Right ventricle myocardium inferior (tissue), 1 donor: ENCODE measurements around the gene RASIP1. TPM values are rescaled to one million over a fixed set of nuclear protein-coding genes. Genes with fewer than 3 reads are reported as not detected.
A peak's percentile ranks its signal among the peaks of the same experiment; 100 is the strongest.

Experiments used
- ATAC-seq: fragments of 200-7000 bp; cut with Tn5 transposase; one replicate; pipeline ENCODE4 v1.9.1; 2020; ENCODE audit warnings: mild to moderate bottlenecking, moderate library complexity
- DNase-seq: peaks from one replicate; pipeline ENCODE4 v3.0.0; 2021; ENCODE audit errors: missing footprints
- intact Hi-C: fragments of 100-400 bp; cut with DNase I; formaldehyde crosslinking; loops from one replicate; pipeline ENCODE4 v1.11.0; 2022
- total RNA-seq: library from RNA; stranded (reverse); fragmentation: NEBNext Ultra II Directional; extraction: Animal tissue kit (Norgen Biotek cat#: 25700); gene quantifications from one replicate; pipeline ENCODE4 v1.2.1, GENCODE V29; 2021
- donor health status: DM: no; HTN: yes; CAD: no; lungs with severe emphysema.

RASIP1 gene
- total RNA-seq, 1 donor from 2014 or later, result 15.3 TPM

GRCh38 chr19:48741129-48741999 lies 954 bp upstream of the RASIP1 start:
- ATAC-seq (no peak), DNase-seq (peak; percentile 76)
- intact Hi-C loops, result no loop called here

- no peak for ATAC-seq
- no peak for DNase-seq
- intact Hi-C loops, result no loop called here
Observed at GRCh38 chr19:48739404-48740163, 826 bp downstream of the RASIP1 start.

- intact Hi-C loops, result loop anchor here (1.0 kb wide), 1 partner anchor 24 kb away; no protein-coding TSS in a partner anchor
- ATAC-seq, result peak; percentile 94
- DNase-seq, result peak; percentile 95
Observed at GRCh38 chr19:48738557-48739403, 1.6 kb downstream of the RASIP1 start.

GRCh38 chr19:48737360-48737998 lies 2.9 kb downstream of the RASIP1 start:
- DNase-seq (peak; percentile 58), ATAC-seq (no peak)
- intact Hi-C loops, result no loop called here

- peak; percentile 13 for DNase-seq
- ATAC-seq, result no peak
- intact Hi-C loops, result no loop called here
Observed at GRCh38 chr19:48735031-48735615, 5.3 kb downstream of the RASIP1 start.

GRCh38 chr19:48734625-48735024 lies 5.8 kb downstream of the RASIP1 start:
- ATAC-seq (no peak), DNase-seq (no peak)
- intact Hi-C loops, result no loop called here

GRCh38 chr19:48731452-48731851 lies 9.0 kb downstream of the RASIP1 start:
- no peak for DNase-seq
- intact Hi-C loops, result no loop called here
- no peak for ATAC-seq

- DNase-seq, result no peak
- ATAC-seq, result no peak
- intact Hi-C loops, result no loop called here
Observed at GRCh38 chr19:48728911-48729664, 11.3 kb downstream of the RASIP1 start.

GRCh38 chr19:48726556-48726955 lies 13.9 kb downstream of the RASIP1 start:
- DNase-seq, result no peak
- no peak for ATAC-seq
- intact Hi-C loops, result no loop called here

- no peak for DNase-seq
- intact Hi-C loops, result no loop called here
Observed at GRCh38 chr19:48724796-48725753, 15.3 kb downstream of the RASIP1 start.

GRCh38 chr19:48722196-48722708 lies 18.2 kb downstream of the RASIP1 start:
- intact Hi-C loops, result no loop called here
- ATAC-seq (no peak), DNase-seq (no peak)

More at GRCh38 chr19:48724796-48725753, 15.3 kb downstream of the RASIP1 start:
- ATAC-seq, result peak; percentile 6

- ATAC-seq (peak; percentile 88), DNase-seq (peak; percentile 99)
- intact Hi-C loops, result no loop called here
Observed at GRCh38 chr19:48720613-48721296, 19.7 kb downstream of the RASIP1 start.

- intact Hi-C loops, result no loop called here
- DNase-seq (no peak), ATAC-seq (peak; percentile 26)
Observed at GRCh38 chr19:48720251-48720612, 20.2 kb downstream of the RASIP1 start.

GRCh38 chr19:48719263-48720171 lies 20.9 kb downstream of the RASIP1 start, which contains the start of gene MAMSTR:
Gene MAMSTR (minus strand): TSS chr19:48719725. CDS start chr19:48719031, 694 bp downstream.
- DNase-seq (no peak), ATAC-seq (no peak)
- intact Hi-C loops, result no loop called here
